HCT116 (cell line): Measurements from ENCODE around the gene POU3F1. TPM values are rescaled to one million over a fixed set of nuclear protein-coding genes. Genes with fewer than 3 reads are reported as not detected.
A peak's percentile ranks its signal among the peaks of the same experiment; 100 is the strongest.

Experiments
- ATAC-seq: fragments of 200-7000 bp; cut with Tn5 transposase; 2 replicates; pipeline ENCODE4 v1.9.1; 2020; ENCODE audit warnings: mild to moderate bottlenecking, moderate library complexity
- BruUV-seq: library from RNA; stranded (reverse); fragments of 400-500 nt; replicated peaks from 2 replicates; lab custom pipeline; 2021; lab: Mats Ljungman, UMichigan
- CTCF ChIA-PET: fragments of 300-600 bp; sonication (Branson Sonifier 250); formaldehyde crosslinking; loops from one replicate; lab custom pipeline; 2021; ENCODE audit warnings: antibody characterized with exemption; lab: Charles Lee
- POLR2A ChIA-PET: fragments of 300-600, 350-600 bp; sonication (Branson Sonifier 250); formaldehyde crosslinking; loops from one replicate; lab custom pipeline; 2021; ENCODE audit warnings: antibody characterized with exemption; lab: Charles Lee
- RAD21 ChIA-PET, 2 experiments: fragments of 300-600 bp; sonication (Branson Sonifier 250); formaldehyde crosslinking; loops; one replicate each; lab custom pipeline; 2023; ENCODE audit warnings: low total read pairs in 2 of 2; ENCODE audit not compliant: uncharacterized antibody in 2 of 2, unreplicated experiment in 2 of 2, low non-redundant PET in 1 of 2; lab: Charles Lee
- DNase-seq: peaks from one replicate; pipeline ENCODE4 v3.0.0-alpha.2; 2010; ENCODE audit warnings: low read depth, low spot score
- H2AFZ ChIP-seq: fragments of 200-600 bp; shearing (Covaris generic), sonication (generic); 2 replicates; pipeline ENCODE4 v1.6.1; 2017; ENCODE audit warnings: low read depth, mixed run types, mixed read lengths, antibody characterized with exemption, low read length; ENCODE audit not compliant: poor library complexity, severe bottlenecking
- H3K27ac ChIP-seq: 2 replicates; pipeline ENCODE4 v1.5.1; 2012; ENCODE audit warnings: low read depth, low read length
- H3K27me3 ChIP-seq: fragments of 200-600 bp; sonication (generic); 2 replicates; pipeline ENCODE4 v1.6.1; 2016; ENCODE audit warnings: mixed run types, low read length, mixed read lengths; ENCODE audit not compliant: insufficient read depth
- H3K36me3 ChIP-seq, 2 experiments: fragments of 200-500 bp in 1 of 2; fragments of 200-600 bp in 1 of 2; sonication (Bioruptor generic) in 1 of 2; sonication (generic) in 1 of 2; 2 replicates each; pipeline versions ENCODE4 v1.5.1 to v1.6.1; 2014 to 2016; ENCODE audit warnings: low read length in 2 of 2, inconsistent platforms in 1 of 2, mixed read lengths in 1 of 2, mixed run types in 1 of 2; ENCODE audit not compliant: insufficient read depth in 2 of 2, control insufficient read depth in 1 of 2
- H3K4me1 ChIP-seq, 2 experiments: fragments of 200-600 bp in 1 of 2; sonication (generic) in 1 of 2; 2 replicates each; pipeline versions ENCODE4 v1.5.1 to v1.6.1; 2012 to 2017; ENCODE audit warnings: low read length in 2 of 2, inconsistent platforms in 1 of 2, mild to moderate bottlenecking in 1 of 2, mixed read lengths in 1 of 2, mixed run types in 1 of 2, moderate library complexity in 1 of 2; ENCODE audit not compliant: insufficient read depth in 2 of 2, control insufficient read depth in 1 of 2
- H3K4me2 ChIP-seq: fragments of 200-600 bp; sonication (generic); 2 replicates; pipeline ENCODE4 v1.6.1; 2017; ENCODE audit warnings: mixed run types, low read length, mixed read lengths
- H3K4me3 ChIP-seq, 2 experiments: fragments of 200-600 bp in 1 of 2; sonication (generic) in 1 of 2; replicated peaks in 1 of 2; 2 replicates each; pipeline ENCODE4 v1.5.1; 2011 to 2016; ENCODE audit warnings: low read length in 2 of 2, control low read depth in 1 of 2, low read depth in 1 of 2, mild to moderate bottlenecking in 1 of 2, mixed read lengths in 1 of 2, mixed run types in 1 of 2
- H3K79me2 ChIP-seq: fragments of 200-600 bp; sonication (generic); 2 replicates; pipeline ENCODE4 v1.6.1; 2017; ENCODE audit warnings: mild to moderate bottlenecking, mixed run types, low read length, moderate library complexity, mixed read lengths; ENCODE audit not compliant: insufficient read depth
- H3K9ac ChIP-seq: fragments of 200-600 bp; sonication (generic); 2 replicates; pipeline ENCODE4 v1.6.1; 2016; ENCODE audit warnings: low read length, mixed read lengths
- H3K9me2 ChIP-seq: fragments of 200-600 bp; sonication (generic), shearing (Covaris generic); 2 replicates; pipeline ENCODE4 v1.6.1; 2017; ENCODE audit warnings: mixed run types, mild to moderate bottlenecking, moderate library complexity; ENCODE audit not compliant: insufficient read depth
- H3K9me3 ChIP-seq, 2 experiments: fragments of 200-500 bp in 1 of 2; fragments of 200-600 bp in 1 of 2; sonication (Bioruptor generic) in 1 of 2; sonication (generic) in 1 of 2; 2 replicates each; pipeline ENCODE4 v1.6.1; 2014 to 2017; ENCODE audit warnings: low read length in 2 of 2, mixed read lengths in 2 of 2, inconsistent platforms in 1 of 2, low read depth in 1 of 2, mild to moderate bottlenecking in 1 of 2, mixed run types in 1 of 2, moderate library complexity in 1 of 2; ENCODE audit not compliant: control insufficient read depth in 1 of 2, insufficient read depth in 1 of 2
- H4K20me1 ChIP-seq: fragments of 200-600 bp; sonication (generic), shearing (Covaris generic); 2 replicates; pipeline ENCODE4 v1.6.1; 2017; ENCODE audit warnings: mixed run types, mild to moderate bottlenecking, moderate library complexity; ENCODE audit not compliant: insufficient read depth
- ATF3 ChIP-seq: IDR thresholded peaks from 2 replicates; pipeline ENCODE4 v1.6.1; 2012
- EGR1 ChIP-seq: IDR thresholded peaks from 2 replicates; pipeline ENCODE4 v1.6.1; 2012; ENCODE audit warnings: low read depth
- ELF1 ChIP-seq: IDR thresholded peaks from 2 replicates; pipeline ENCODE4 v1.6.1; 2012; ENCODE audit warnings: low read depth, borderline replicate concordance
- EZH2 ChIP-seq: fragments of 200-600 bp; sonication (generic); IDR thresholded peaks from 2 replicates; pipeline ENCODE4 v1.6.1; 2017; ENCODE audit warnings: antibody characterized with exemption, mixed run types
- EZH2phosphoT487 ChIP-seq: fragments of 200-600 bp; IDR thresholded peaks from 2 replicates; pipeline ENCODE4 v1.6.1; 2018; ENCODE audit warnings: antibody characterized with exemption, borderline replicate concordance
- JUND ChIP-seq: IDR thresholded peaks from 2 replicates; pipeline ENCODE4 v1.6.1; 2012
- POLR2AphosphoS5 ChIP-seq: IDR thresholded peaks from 2 replicates; pipeline ENCODE4 v1.6.1; 2011; ENCODE audit warnings: mild to moderate bottlenecking, low read depth, low read length, moderate library complexity
- REST ChIP-seq: IDR thresholded peaks from 2 replicates; pipeline ENCODE4 v1.6.1; 2012; ENCODE audit warnings: low read depth
- SP1 ChIP-seq: IDR thresholded peaks from 2 replicates; pipeline ENCODE4 v1.6.1; 2012; ENCODE audit warnings: low read depth
- YY1 ChIP-seq: IDR thresholded peaks from 2 replicates; pipeline ENCODE4 v1.6.1; 2011; ENCODE audit warnings: low read length, low read depth, moderate library complexity, mild to moderate bottlenecking; ENCODE audit not compliant: insufficient replicate concordance; ENCODE audit errors: extremely low read depth
- ZBTB33 ChIP-seq: IDR thresholded peaks from 2 replicates; pipeline ENCODE4 v1.6.1; 2011; ENCODE audit warnings: mild to moderate bottlenecking, low read length, moderate library complexity; ENCODE audit not compliant: insufficient replicate concordance; ENCODE audit errors: extremely low read depth
- ZFX ChIP-seq: fragments of 450-650 bp; IDR thresholded peaks from 2 replicates; pipeline ENCODE4 v1.6.1; 2017
- ZNF274 ChIP-seq: fragments of 200-500 bp; sonication (Bioruptor generic); IDR thresholded peaks from 2 replicates; pipeline ENCODE4 v1.6.1; 2014; ENCODE audit warnings: mild to moderate bottlenecking, low read depth, low read length, inconsistent platforms
- intact Hi-C: fragments of 100-400 bp; cut with micrococcal nuclease; formaldehyde crosslinking; loops from 2 replicates; pipeline ENCODE4 v1.10.0; 2022
- total RNA-seq: library from RNA; stranded (reverse); gene quantifications from one replicate; pipeline ENCODE4 v1.2.1, GENCODE V29; 2021; ENCODE audit not compliant: unreplicated experiment

POU3F1 gene
- total RNA-seq, 1 experiment from 2014 or later = not detected

- peak; percentile 32; the same call in 1 of the 2 replicates for ATAC-seq
- ChIA-PET POLR2A (no interaction called here), CTCF (interaction anchor here (1.5 kb wide), 1 partner anchor 33 kb away, joined by 7 read pairs; no protein-coding TSS in a partner anchor)
Measured at GRCh38 chr1:38038861-38039260, 7.7 kb downstream of the POU3F1 start.

GRCh38 chr1:38037221-38037939 lies 9.2 kb downstream of the POU3F1 start:
- no peaks in the 10 kb centered on the region for H3K27me3 ChIP-seq
- TF ChIP-seq EGR1 (no peak), ZNF274 (no peak), JUND (no peak), ATF3 (no peak), POLR2AphosphoS5 (no peak), EZH2 (no peak), ZBTB33 (no peak), REST (no peak), ELF1 (no peak), YY1 (no peak), EZH2phosphoT487 (no peak)

More at GRCh38 chr1:38038861-38039260, 7.7 kb downstream of the POU3F1 start:
- TF ChIP-seq SP1 = peak; percentile 23; the same call in 1 of the 2 replicates
- TF ChIP-seq EZH2phosphoT487 = no peak
- TF ChIP-seq ZNF274 = no peak
- TF ChIP-seq ZFX = no peak
- intact Hi-C loops = no loop called here
- Histone ChIP-seq H3K27ac (no peak overlapping the region), H2AFZ (no peak overlapping the region), H3K4me2 (peak overlapping the region; percentile 9; the same call in 1 of the 2 replicates), H3K4me3 (no peak overlapping the region), H3K27me3 (no peaks in the 10 kb centered on the region), H3K9me3 (no peaks in the 10 kb centered on the region), H3K9ac (no peak overlapping the region), H3K9me2 (no peaks in the 10 kb centered on the region), H3K4me1 (peaks cover 0 to 11% of the 10 kb centered on the region in 2 experiments; a peak in 1 of 4 replicates), H3K36me3 (no peaks in the 10 kb centered on the region), H3K79me2 (no peaks in the 10 kb centered on the region), H4K20me1 (no peaks in the 10 kb centered on the region)
- RAD21 ChIA-PET = no interaction called here
- DNase-seq = no peak
- no TSS peak for BruUV-seq

More at GRCh38 chr1:38037221-38037939, 9.2 kb downstream of the POU3F1 start:
- Histone ChIP-seq H3K36me3 (no peaks in the 10 kb centered on the region), H3K4me2 (no peak overlapping the region), H3K4me3 (no peak overlapping the region), H3K4me1 (peaks cover 0 to 11% of the 10 kb centered on the region in 2 experiments; a peak in 1 of 4 replicates), H3K9ac (no peak overlapping the region), H2AFZ (no peak overlapping the region), H3K27ac (no peak overlapping the region), H4K20me1 (no peaks in the 10 kb centered on the region), H3K79me2 (no peaks in the 10 kb centered on the region), H3K9me3 (no peaks in the 10 kb centered on the region), H3K9me2 (no peaks in the 10 kb centered on the region)
- intact Hi-C loops = no loop called here
- DNase-seq (no peak), ATAC-seq (peak; percentile 42; the same call in 1 of the 2 replicates)
- CTCF ChIA-PET = interaction anchor here (1.1 to 1.5 kb wide), 3 partner anchors 9 to 799 kb away, joined by 3 to 7 read pairs (median 5); partner anchors contain the start of gene POU3F1
- POLR2A ChIA-PET = no interaction called here
- no TSS peak for BruUV-seq
- RAD21 ChIA-PET = no interaction called here
